ENCODE data around the gene HMCES.
"Not testable (repeated sequence)": the region's sequence is repeated elsewhere in the genome, so short reads cannot be mapped to it uniquely, and the experiment has no call there.

The HMCES gene

GRCh38 chr3:129257609-129258008, 21.1 kb upstream of the HMCES start:
- DNase-seq (ENCODE audit: low spot score): no peak

DNA sequence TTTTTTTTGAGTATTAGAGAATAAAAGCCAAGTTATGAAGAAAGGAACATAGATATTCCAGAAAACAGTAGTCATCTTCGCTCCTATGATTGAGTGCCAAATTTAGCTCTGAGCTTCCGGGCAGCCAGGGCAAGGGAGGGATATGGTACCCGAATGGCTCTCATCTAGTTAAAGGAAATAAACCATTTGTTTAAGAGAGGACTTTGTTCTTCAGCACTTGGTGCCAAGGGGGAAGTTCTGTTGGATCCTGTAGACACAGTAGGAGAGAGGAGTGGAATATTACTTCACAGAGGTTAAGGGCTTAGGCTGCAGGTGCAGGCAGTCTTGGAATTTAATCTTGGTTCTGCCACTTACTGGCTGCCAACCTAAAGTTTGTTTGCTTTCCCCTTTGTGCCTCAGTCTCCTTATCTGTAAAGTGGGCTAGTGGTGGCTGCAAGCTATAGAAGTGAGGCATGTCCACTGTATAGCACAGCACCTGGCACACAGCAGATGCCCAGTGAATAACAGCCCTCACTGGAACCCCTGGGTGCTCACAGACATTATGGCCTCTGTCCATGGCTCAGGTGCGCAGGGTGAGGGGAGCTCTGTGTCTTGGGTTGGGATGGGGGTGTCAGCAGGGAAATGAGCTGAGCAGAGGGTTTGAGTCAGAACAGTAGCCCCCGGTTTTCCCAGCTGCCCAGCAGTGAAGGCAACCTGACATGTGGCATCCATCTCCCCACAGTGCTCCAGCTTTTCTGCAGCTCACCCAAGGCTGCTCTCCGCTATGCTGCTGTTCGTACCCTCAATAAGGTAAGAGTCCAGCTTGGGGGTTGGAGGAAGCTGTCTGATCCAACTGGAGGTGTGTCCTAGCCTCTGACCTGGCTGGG, 18.8 kb upstream of the HMCES start:
- DNase-seq (ENCODE audit: low spot score): no peak

- no peak for DNase-seq (ENCODE audit: low spot score)
Observed at GRCh38 chr3:129260606-129261005, 18.1 kb upstream of the HMCES start.

- no peak for DNase-seq (ENCODE audit: low spot score)
Observed at GRCh38 chr3:129261894-129262293, 16.8 kb upstream of the HMCES start.

- DNase-seq (ENCODE audit: low spot score): no peak
Observed at GRCh38 chr3:129263161-129263910, 15.3 kb upstream of the HMCES start.

GRCh38 chr3:129264994-129265393, 13.7 kb upstream of the HMCES start:
- not testable (repeated sequence) for DNase-seq (ENCODE audit: low spot score)

GRCh38 chr3:129266651-129267050, 12.0 kb upstream of the HMCES start:
- no peak for DNase-seq (ENCODE audit: low spot score)

GRCh38 chr3:129268396-129268795, 10.3 kb upstream of the HMCES start:
- no peak for DNase-seq (ENCODE audit: low spot score)

DNA sequence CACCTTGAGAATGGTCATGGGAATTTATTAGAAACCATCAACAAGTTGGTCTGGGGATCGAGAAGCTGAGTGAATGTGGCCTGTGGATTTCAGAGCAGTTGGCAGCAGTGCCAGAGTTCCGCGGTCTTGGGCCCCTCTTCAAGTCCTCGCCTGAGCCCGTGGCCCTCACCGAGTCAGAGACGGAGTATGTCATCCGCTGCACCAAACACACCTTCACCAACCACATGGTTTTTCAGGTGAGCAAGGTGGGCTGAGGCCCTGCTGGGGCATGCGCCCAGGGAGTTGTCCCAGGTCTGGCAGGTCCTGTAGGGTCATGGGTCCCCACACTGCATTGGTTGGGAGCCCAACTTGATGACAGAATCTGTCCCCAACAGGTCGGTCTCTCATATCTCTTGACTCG, 7.0 kb upstream of the HMCES start:
- no peak for DNase-seq (ENCODE audit: low spot score)

GRCh38 chr3:129276385-129276784, 2.3 kb upstream of the HMCES start:
- no peak for DNase-seq (ENCODE audit: low spot score)

DNA sequence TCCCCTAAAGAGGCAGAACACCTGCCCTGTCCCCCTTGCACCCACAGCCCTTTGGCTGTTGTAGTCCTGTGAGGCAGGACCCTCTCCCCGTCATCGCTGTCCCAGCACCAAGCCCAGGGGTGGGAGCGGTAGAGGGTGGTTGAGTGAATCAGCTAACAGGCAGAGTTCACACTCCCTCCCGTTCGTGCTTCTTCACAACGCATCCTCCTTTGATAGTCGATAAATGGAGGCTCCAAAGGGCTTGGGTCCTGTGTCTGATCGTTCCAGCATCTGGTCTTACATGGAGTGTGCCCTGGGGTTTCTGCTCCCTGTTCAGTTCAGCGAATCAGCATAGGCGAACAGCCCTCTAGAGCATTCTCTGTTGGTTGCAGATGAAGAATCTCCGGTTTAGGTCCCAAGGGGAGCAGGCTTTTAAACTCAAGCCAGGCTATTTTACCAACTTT, 820 bp upstream of the HMCES start:
- no peak for DNase-seq (ENCODE audit: low spot score)

GRCh38 chr3:129278966-129279906, 566 bp downstream of the HMCES start:
- peak; percentile 61 for DNase-seq (ENCODE audit: low spot score)

- no peak for DNase-seq (ENCODE audit: low spot score)
Observed at GRCh38 chr3:129280183-129280582, 1.5 kb downstream of the HMCES start.

GRCh38 chr3:129281726-129282125, 3.1 kb downstream of the HMCES start:
- DNase-seq (ENCODE audit: low spot score): no peak

- DNase-seq (ENCODE audit: low spot score): no peak
Observed at GRCh38 chr3:129282727-129283327, 4.2 kb downstream of the HMCES start.

- DNase-seq (ENCODE audit: low spot score): no peak
Observed at GRCh38 chr3:129286081-129286480, 7.4 kb downstream of the HMCES start.

- no peak for DNase-seq (ENCODE audit: low spot score)
Observed at GRCh38 chr3:129288446-129288845, 9.8 kb downstream of the HMCES start.

DNA sequence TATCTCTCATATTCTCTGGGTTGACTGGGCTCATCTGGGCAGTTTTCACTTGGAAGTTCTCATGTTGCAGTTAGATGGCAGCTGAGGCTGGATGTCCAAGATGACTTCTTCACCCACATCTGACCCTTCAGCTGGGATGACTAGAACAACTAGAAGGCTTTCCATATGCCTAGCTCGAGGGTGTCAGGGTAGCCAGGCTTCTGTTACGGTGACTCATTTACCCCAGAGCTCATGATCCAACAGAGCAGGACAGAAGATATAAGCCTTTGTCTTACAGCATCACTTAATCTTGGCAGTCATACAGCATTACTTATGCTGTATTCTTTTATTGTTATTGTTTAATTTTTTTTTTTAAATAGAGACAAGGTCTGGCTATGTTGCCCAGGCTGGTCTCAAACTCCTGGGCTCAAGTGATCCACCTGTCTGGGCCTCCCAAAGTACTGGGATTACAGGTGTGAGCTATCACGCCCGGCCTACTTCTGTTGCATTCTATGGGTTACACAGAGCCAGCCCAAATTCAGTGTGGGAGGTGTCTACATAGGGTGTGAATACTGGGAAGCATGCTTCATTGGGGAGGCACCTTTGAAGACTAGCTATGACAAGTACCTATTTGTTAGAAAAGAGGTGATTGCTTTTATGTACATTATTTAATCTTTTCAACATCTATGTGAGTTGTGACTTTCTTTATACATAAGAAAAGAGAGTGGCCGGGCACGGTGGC, 10.7 kb downstream of the HMCES start:
- DNase-seq (ENCODE audit: low spot score): peak; percentile 74

DNA sequence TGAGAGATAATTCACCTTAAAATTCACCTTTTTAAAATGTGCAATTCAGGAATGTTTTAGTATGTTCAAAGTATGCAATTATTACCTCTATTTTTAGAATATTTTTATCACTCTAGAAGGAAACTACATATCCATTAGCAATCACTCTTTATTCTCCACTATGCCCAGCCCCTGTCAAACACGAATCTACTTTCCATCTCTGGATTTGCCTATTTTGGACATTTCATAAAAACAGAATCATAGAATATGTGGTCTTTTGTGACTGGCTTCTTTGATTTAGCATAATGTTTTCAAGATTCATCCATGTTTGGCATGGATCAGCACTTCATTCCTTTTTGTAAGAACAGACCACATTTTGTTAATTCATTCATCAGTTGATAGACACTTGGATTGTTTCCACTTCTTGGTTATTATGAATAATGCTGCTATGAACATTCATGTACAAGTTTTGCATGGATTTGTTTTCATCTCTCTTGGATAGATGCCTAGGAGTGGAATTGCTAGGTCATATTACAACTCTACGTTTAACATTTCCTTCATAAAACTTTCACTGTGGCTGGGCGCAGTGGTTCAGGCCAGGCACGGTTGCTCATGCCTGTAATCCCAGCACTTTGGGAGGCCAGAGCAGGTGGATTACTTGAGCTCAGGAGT, 12.7 kb downstream of the HMCES start:
- peak; percentile 63 for DNase-seq (ENCODE audit: low spot score)

- no peak for DNase-seq (ENCODE audit: low spot score)
Observed at GRCh38 chr3:129295286-129295685, 16.6 kb downstream of the HMCES start.
